ENCODE data around the gene SCRT2. TPM values are rescaled to one million over a fixed set of nuclear protein-coding genes. Genes with fewer than 3 reads are reported as not detected.

SCRT2 gene
- total RNA-seq, 1 experiment from 2014 or later: not detected

DNA sequence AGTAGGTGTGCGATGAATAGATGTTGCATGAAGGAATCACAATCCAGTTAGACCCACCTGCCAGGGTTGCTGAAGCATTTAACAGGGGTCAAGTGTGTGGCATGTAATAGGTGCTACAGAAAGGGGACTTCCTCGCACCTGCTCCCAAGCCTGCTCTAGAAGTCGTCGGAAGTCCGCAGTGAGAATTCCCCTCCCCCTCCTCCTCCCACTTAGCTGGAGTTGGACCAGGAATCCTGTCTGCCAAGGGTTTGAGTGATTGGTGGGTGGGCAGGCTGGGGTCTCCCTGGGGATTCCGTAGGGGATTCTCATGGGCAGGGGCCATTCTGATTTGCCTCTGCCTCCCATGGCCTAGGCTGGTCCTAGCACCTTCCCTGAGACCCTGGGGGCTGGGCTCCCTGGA, 10.3 kb downstream of the SCRT2 start:
- ChIA-PET POLR2A (no interaction called here), CTCF (interaction anchor here (0.6 to 1.2 kb wide), 2 partner anchors 20 to 130 kb away, joined by 3 read pairs; no protein-coding TSS in a partner anchor)
- DNase-seq: no peak
- Mint-ChIP-seq H3K36me3 (ENCODE audit: insufficient read depth, unreplicated experiment) (peaks cover 4% of the 10 kb centered on the region), H3K4me1 (ENCODE audit: low read depth, unreplicated experiment) (peaks cover 7% of the 10 kb centered on the region), H3K4me3 (ENCODE audit: unreplicated experiment) (no peak overlapping the region), H3K27me3 (ENCODE audit: insufficient read depth, unreplicated experiment) (peaks cover 11% of the 10 kb centered on the region), H3K27ac (ENCODE audit: unreplicated experiment) (no peak overlapping the region), H3K9me3 (ENCODE audit: unreplicated experiment) (no peaks in the 10 kb centered on the region)
- no peak for TF ChIP-seq CTCF (IDR thresholded peaks at IDR 0.05; ENCODE audit: insufficient read depth in 1 of 2, low read depth in 1 of 2, low read length in 1 of 2, severe bottlenecking in 1 of 2, unreplicated experiment in 1 of 2)
- intact Hi-C loops (cut with micrococcal nuclease; ENCODE audit: unreplicated experiment): loop anchor here (5.0 kb wide), 1 partner anchor 62 kb away; no protein-coding TSS in a partner anchor
- Histone ChIP-seq H3K4me1 (no peaks in the 10 kb centered on the region), H3K4me3 (ENCODE audit: low read depth, low read length) (no peak overlapping the region), H3K9me3 (no peaks in the 10 kb centered on the region), H3K36me3 (ENCODE audit: control insufficient read depth, insufficient read depth, low read length) (no peaks in the 10 kb centered on the region), H3K27me3 (replicated peaks; ENCODE audit: control insufficient read depth, insufficient read depth, low read length) (no peaks in the 10 kb centered on the region)
- no TSS peak for BruUV-seq (replicated peaks)

- Mint-ChIP-seq H3K9me3 (ENCODE audit: unreplicated experiment) (no peaks in the 10 kb centered on the region), H3K27me3 (ENCODE audit: insufficient read depth, unreplicated experiment) (peaks cover 11% of the 10 kb centered on the region), H3K36me3 (ENCODE audit: insufficient read depth, unreplicated experiment) (peaks cover 4% of the 10 kb centered on the region), H3K27ac (ENCODE audit: unreplicated experiment) (no peak overlapping the region), H3K4me1 (ENCODE audit: low read depth, unreplicated experiment) (peaks cover 8% of the 10 kb centered on the region), H3K4me3 (ENCODE audit: unreplicated experiment) (no peak overlapping the region)
- TF ChIP-seq CTCF (IDR thresholded peaks at IDR 0.05; ENCODE audit: insufficient read depth in 1 of 2, low read depth in 1 of 2, low read length in 1 of 2, severe bottlenecking in 1 of 2, unreplicated experiment in 1 of 2): no peak
- Histone ChIP-seq H3K9me3 (no peaks in the 10 kb centered on the region), H3K36me3 (ENCODE audit: control insufficient read depth, insufficient read depth, low read length) (no peaks in the 10 kb centered on the region), H3K4me3 (ENCODE audit: low read depth, low read length) (no peak overlapping the region), H3K27me3 (replicated peaks; ENCODE audit: control insufficient read depth, insufficient read depth, low read length) (no peaks in the 10 kb centered on the region), H3K4me1 (peaks cover 7% of the 10 kb centered on the region; the same call in 1 of the 2 replicates)
- no TSS peak for BruUV-seq (replicated peaks)
- POLR2A ChIA-PET: no interaction called here
- DNase-seq: no peak
- intact Hi-C loops (cut with micrococcal nuclease; ENCODE audit: unreplicated experiment): no loop called here
- CTCF ChIA-PET: interaction anchor here (1.2 kb wide), 1 partner anchor 19 kb away, joined by 3 read pairs; no protein-coding TSS in a partner anchor
Observed at GRCh38 chr20:664576-664975, 11.0 kb downstream of the SCRT2 start.

DNA sequence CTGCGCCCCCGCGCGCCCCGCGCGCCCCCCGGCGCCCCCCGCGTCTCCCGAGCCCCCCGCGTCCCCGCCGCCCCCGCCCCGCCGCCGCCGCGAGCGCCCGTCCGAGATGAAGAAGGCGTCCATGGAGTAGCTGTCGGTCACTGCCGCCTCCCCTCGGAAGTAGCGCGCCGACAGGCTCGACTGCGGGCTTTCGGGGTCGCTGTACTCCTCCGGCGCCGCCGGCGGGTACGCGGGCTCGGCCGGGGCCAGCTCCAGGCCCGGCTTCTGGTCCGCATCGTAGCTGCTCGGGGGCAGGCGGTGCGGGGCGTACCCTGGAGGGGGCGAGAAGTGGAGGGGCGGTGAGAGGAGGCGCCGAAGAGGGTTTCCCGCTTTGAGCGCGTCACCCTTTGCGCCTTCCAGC, 11.5 kb downstream of the SCRT2 start:
- no peak overlapping the region for H3K4me3 Mint-ChIP-seq (ENCODE audit: unreplicated experiment)
- H3K4me1 Mint-ChIP-seq (ENCODE audit: low read depth, unreplicated experiment): peaks cover 8% of the 10 kb centered on the region
- no peak overlapping the region for H3K4me3 ChIP-seq (ENCODE audit: low read depth, low read length)
- H3K9me3 ChIP-seq: no peaks in the 10 kb centered on the region
- H3K27ac Mint-ChIP-seq (ENCODE audit: unreplicated experiment): no peak overlapping the region
- H3K4me1 ChIP-seq: peaks cover 10% of the 10 kb centered on the region
- POLR2A ChIA-PET: no interaction called here
- no peaks in the 10 kb centered on the region for H3K9me3 Mint-ChIP-seq (ENCODE audit: unreplicated experiment)
- peaks cover 11% of the 10 kb centered on the region for H3K27me3 Mint-ChIP-seq (ENCODE audit: insufficient read depth, unreplicated experiment)
- no TSS peak for BruUV-seq (replicated peaks)
- DNase-seq: no peak
- H3K36me3 Mint-ChIP-seq (ENCODE audit: insufficient read depth, unreplicated experiment): peaks cover 4% of the 10 kb centered on the region
- TF ChIP-seq CTCF (IDR thresholded peaks at IDR 0.05; ENCODE audit: insufficient read depth in 1 of 2, low read depth in 1 of 2, low read length in 1 of 2, severe bottlenecking in 1 of 2, unreplicated experiment in 1 of 2): no peak
- H3K27me3 ChIP-seq (replicated peaks; ENCODE audit: control insufficient read depth, insufficient read depth, low read length): no peaks in the 10 kb centered on the region
- intact Hi-C loops (cut with micrococcal nuclease; ENCODE audit: unreplicated experiment): no loop called here
- H3K36me3 ChIP-seq (ENCODE audit: control insufficient read depth, insufficient read depth, low read length): no peaks in the 10 kb centered on the region
- CTCF ChIA-PET: interaction anchor here (1.2 kb wide), 1 partner anchor 19 kb away, joined by 3 read pairs; no protein-coding TSS in a partner anchor

Measured in Caco-2 (cell line).